GM21526 (cell line): ENCODE data around the gene RAD50.

Experiments
- ATAC-seq: cut with Tn5 transposase; IDR thresholded peaks from one replicate; pipeline ENCODE4 v1.9.1; 2021; ENCODE audit warnings: moderate library complexity; ENCODE audit not compliant: unreplicated experiment, low FRiP score

The RAD50 gene

DNA sequence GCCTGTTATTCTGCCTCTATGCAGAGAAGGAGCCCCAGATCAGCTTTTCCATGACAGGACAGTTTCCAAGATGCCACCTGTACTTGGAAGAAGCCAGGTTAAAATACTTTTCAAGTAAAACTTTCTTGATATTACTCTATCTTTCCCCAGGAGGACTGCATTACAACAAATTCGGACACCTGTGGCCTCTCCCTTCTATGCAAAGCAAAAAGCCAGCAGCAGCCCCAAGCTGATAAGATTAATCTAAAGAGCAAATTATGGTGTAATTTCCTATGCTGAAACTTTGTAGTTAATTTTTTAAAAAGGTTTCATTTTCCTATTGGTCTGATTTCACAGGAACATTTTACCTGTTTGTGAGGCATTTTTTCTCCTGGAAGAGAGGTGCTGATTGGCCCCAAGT, 116.7 kb downstream of the RAD50 start:
- no peak for ATAC-seq

DNA sequence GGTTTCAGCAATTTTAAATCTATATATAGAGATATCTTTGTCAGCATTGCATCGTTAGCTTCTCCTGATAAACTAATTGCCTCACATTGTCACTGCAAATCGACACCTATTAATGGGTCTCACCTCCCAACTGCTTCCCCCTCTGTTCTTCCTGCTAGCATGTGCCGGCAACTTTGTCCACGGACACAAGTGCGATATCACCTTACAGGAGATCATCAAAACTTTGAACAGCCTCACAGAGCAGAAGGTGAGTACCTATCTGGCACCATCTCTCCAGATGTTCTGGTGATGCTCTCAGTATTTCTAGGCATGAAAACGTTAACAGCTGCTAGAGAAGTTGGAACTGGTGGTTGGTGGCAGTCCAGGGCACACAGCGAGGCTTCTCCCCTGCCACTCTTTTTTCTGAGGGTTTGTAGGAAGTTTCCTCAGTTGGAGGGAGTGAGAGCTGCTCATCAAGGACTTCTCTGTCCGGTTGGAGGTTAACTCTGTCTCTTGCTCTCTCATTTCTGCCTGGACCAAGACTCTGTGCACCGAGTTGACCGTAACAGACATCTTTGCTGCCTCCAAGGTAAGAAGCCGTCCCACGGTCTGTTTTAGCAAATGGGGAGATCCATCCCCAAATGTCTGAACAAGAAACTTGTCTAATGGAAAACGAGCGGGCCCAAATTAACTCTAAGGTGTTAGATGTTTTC, 117.3 kb downstream of the RAD50 start, which contains the start of gene IL4:
TSS of gene IL4 (plus strand) at position 51 of the 692 bp plus-strand sequence. CDS start at position 113, 62 bp downstream.
- no peak for ATAC-seq

GRCh38 chr5:132674671-132675506, 118.1 kb downstream of the RAD50 start:
- ATAC-seq: peak; percentile 85

GRCh38 chr5:132675936-132676689, 119.3 kb downstream of the RAD50 start:
- no peak for ATAC-seq

DNA sequence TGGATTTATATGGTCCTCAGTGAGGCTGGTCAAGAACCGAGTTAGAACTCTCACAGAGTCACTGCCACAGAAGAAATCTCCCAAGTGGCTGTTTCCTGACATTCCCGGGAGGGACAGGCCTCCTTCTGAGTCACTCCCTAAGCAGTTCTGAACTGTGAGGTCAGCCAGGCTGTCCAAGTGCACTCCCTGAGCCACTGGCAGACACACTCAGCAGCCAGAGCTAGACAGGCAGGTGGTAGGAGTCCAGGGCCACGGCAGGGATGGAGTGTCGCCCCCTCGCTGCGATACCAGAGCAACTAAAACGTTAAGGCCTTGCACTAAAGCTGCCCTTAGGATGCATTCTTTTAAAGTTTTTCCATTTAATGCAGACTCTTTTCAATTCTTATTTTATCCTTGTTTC, 120.4 kb downstream of the RAD50 start:
- no peak for ATAC-seq

DNA sequence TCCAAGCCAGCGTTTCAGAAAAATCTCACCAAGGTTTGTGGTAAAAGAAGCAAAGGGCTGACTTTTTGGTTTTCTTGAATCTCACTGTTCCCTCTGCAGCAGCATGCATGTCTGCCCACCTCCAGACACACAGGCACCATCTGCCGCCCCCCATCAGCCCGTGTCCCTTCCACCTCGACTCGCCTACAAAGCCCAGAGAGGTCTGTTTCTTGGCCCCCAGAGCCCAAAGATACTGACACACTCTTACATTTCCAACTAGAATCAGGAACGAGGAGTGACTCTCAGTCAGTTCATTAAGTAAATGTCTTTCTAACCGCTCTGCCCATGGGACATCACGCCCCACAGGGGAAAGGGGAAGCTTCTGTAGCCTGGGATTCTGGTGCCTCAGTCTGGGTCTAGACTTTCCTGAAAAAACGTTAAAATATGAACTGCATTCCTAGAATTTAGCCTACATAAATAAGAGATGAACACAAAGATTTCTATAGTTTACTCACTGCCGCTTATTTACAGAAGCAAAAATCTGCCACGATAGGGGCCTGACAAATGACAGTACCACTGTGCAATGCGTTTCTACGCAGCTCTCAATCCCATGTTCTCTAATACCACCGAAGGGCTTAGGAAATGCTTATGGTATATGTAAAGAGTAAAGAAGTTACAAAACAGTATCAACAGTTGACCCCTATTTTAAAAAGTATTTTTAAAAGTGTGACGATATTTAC, 121.1 kb downstream of the RAD50 start:
- no peak for ATAC-seq

DNA sequence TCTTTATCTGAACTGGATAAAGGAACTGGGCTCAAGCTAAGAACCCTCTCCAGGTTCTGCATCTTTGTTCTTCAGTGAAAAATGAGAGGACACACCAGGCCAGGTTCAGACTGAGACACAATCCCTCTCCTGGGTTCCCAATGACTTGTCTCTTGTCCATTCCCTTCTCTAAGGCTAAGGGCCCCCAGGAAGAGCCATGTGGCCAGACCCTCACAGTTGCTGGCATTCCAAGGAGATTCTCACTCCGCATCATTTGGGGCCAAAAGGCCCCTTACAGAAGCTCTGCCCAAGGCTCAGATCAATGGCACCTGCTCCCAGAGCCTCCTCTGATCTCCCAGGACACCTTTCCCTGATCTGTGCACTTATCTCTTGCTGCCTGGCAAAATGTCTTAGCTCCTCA, 122.0 kb downstream of the RAD50 start:
- ATAC-seq: no peak

- no peak for ATAC-seq
Measured at GRCh38 chr5:132679166-132679565, 122.4 kb downstream of the RAD50 start.

GRCh38 chr5:132679717-132680380, 123.1 kb downstream of the RAD50 start:
- no peak for ATAC-seq

- ATAC-seq: no peak
Measured at GRCh38 chr5:132680780-132681475, 124.2 kb downstream of the RAD50 start.

- no peak for ATAC-seq
Measured at GRCh38 chr5:132681476-132681831, 124.7 kb downstream of the RAD50 start.

DNA sequence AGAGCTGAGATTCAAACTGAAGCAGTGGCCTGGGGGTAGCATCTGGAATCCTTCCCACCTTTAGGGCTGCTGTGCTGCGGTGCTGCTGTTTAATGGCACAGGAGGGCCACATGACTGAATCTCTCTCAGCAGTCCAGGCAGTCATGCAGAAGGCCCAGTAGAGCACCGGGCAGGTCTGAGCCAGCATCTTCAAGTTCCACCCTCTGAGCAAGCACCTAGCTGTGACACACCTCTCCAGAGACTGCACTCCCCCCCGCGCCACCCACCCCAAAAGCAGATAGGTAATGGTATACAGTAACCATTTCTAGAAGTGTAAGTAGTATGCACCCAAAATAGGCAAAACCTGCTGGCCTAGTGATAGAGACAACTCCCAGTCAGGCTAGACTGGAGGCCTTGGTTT, 125.2 kb downstream of the RAD50 start:
- ATAC-seq: no peak

DNA sequence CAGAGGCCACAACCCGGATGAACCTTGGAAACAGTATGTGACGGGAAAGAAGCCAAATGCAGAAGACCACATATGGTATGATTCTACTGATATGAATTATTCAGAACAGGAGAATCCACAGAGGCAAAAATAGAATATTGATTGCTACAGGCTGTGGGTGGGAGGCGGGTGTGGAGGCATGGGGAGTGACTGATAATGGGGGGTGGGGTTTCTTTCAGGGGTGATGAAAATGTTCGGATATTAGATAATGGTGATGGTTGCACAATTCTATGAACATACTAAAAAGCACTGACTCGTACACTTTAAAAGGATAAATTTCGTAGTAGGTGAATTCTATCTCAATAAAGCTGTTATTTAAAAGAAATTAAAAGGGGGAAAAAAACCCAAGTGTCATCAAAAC, 127.7 kb downstream of the RAD50 start:
- no peak for ATAC-seq

GRCh38 chr5:132684922-132685720, 128.3 kb downstream of the RAD50 start:
- no peak for ATAC-seq

GRCh38 chr5:132686193-132686592, 129.4 kb downstream of the RAD50 start:
- no peak for ATAC-seq

DNA sequence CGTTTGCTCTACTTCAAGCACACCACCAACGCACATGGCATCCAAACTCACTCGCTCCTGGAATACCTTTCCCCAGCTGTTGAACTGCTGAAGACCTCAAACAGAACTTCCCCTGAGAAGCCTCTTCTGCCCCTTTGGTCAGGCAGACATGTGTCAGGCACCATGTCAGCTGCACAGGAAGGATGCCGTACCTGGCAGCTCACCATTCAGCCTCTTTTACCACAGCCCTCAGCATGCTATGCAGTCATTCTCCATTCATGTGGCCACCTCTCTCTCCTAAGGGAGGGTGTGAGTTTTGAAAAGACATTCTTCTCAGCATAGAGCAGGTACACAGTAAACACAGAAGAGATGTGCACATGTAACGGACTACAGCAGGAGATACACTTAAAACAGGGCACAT, 131.2 kb downstream of the RAD50 start:
- ATAC-seq: no peak

GRCh38 chr5:132688536-132689339, 132.0 kb downstream of the RAD50 start:
- no peak for ATAC-seq

DNA sequence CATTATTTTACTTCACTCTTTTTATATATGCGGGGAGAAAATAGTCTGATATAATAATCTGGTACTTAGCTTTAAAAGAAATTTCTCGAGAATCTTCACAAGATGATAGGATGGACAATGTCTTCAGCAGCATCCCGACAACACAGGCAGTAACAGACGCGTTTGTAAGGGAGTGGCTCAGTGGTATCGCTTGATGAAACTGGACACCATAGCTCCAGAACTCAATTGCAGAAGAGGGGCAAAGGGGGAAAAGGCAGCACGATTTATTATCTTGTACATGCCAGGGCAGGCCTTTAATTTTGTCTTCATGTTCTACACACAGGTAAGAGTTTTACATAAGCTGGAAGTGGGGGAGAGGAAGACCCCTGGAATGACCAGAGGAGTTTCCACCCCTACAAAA, 132.7 kb downstream of the RAD50 start:
- no peak for ATAC-seq
